PC-9 (cell line): ENCODE data around the gene PACRG. TPM values are rescaled to one million over a fixed set of nuclear protein-coding genes. Genes with fewer than 3 reads are reported as not detected.

Experiments
- BruUV-seq: library from RNA; stranded (reverse); fragments of 400-500 nt; replicated peaks from 2 replicates; lab custom pipeline; 2021; lab: Mats Ljungman, UMichigan
- CTCF ChIA-PET: fragments of 300-600 bp; sonication (Branson Sonifier 250); formaldehyde crosslinking; loops from one replicate; lab custom pipeline; 2022; ENCODE audit warnings: antibody characterized with exemption; lab: Charles Lee
- POLR2A ChIA-PET: fragments of 300-600 bp; sonication (Branson Sonifier 250); formaldehyde crosslinking; loops from one replicate; lab custom pipeline; 2022; ENCODE audit warnings: antibody characterized with exemption; ENCODE audit not compliant: unreplicated experiment; lab: Charles Lee
- DNase-seq, 2 experiments: peaks; one replicate each; pipeline versions ENCODE4 v3.0.0 to v3.0.0-alpha.2; 2015 to 2022; ENCODE audit warnings: mixed read lengths in 1 of 2
- H2AFZ ChIP-seq: fragments of 200-600 bp; sonication (generic); 2 replicates; pipeline ENCODE4 v1.8.1; 2017; ENCODE audit warnings: antibody characterized with exemption
- H3F3A ChIP-seq: fragments of 200-600 bp; sonication (generic); 2 replicates; pipeline ENCODE4 v1.8.1; 2017; ENCODE audit warnings: antibody characterized with exemption, mild to moderate bottlenecking, low read depth; ENCODE audit not compliant: insufficient read depth
- H3K27ac ChIP-seq: fragments of 200-600 bp; sonication (generic); 2 replicates; pipeline ENCODE4 v1.6.1; 2016; ENCODE audit warnings: mixed run types
- H3K27me3 ChIP-seq: fragments of 200-600 bp; sonication (generic); 2 replicates; pipeline ENCODE4 v1.6.1; 2016; ENCODE audit warnings: low read depth, mixed run types; ENCODE audit not compliant: insufficient read depth
- H3K36me3 ChIP-seq: fragments of 200-600 bp; sonication (generic); 2 replicates; pipeline ENCODE4 v1.6.1; 2016; ENCODE audit warnings: low read depth, mixed run types
- H3K4me1 ChIP-seq: fragments of 200-600 bp; sonication (generic); replicated peaks from 2 replicates; pipeline ENCODE4 v1.6.1; 2016; ENCODE audit warnings: mixed run types; ENCODE audit not compliant: insufficient read depth
- H3K4me2 ChIP-seq: fragments of 200-600 bp; sonication (generic); 2 replicates; pipeline ENCODE4 v1.6.1; 2017; ENCODE audit warnings: mixed run types
- H3K4me3 ChIP-seq: fragments of 200-600 bp; sonication (generic); 2 replicates; pipeline ENCODE4 v1.6.1; 2016; ENCODE audit warnings: mixed run types
- H3K79me2 ChIP-seq: fragments of 200-600 bp; sonication (generic); 2 replicates; pipeline ENCODE4 v1.6.1; 2017; ENCODE audit warnings: low read depth, mixed run types
- H3K9me2 ChIP-seq: fragments of 200-600 bp; sonication (generic); 2 replicates; pipeline ENCODE4 v1.8.1; 2017; ENCODE audit warnings: mild to moderate bottlenecking; ENCODE audit not compliant: insufficient read depth
- H3K9me3 ChIP-seq: fragments of 200-600 bp; sonication (generic); 2 replicates; pipeline ENCODE4 v1.8.1; 2016; ENCODE audit warnings: low read depth; ENCODE audit not compliant: insufficient read depth
- H4K20me1 ChIP-seq: fragments of 200-600 bp; sonication (generic); 2 replicates; pipeline ENCODE4 v1.8.1; 2017; ENCODE audit not compliant: insufficient read depth
- CTCF ChIP-seq: fragments of 200-600 bp; sonication (generic); conservative IDR thresholded peaks from 2 replicates; pipeline ENCODE4 v1.6.1; 2017; ENCODE audit warnings: mixed run types, antibody characterized with exemption, mild to moderate bottlenecking, moderate library complexity
- EZH2 ChIP-seq: fragments of 200-600 bp; sonication (generic); IDR thresholded peaks from 2 replicates; pipeline ENCODE4 v1.8.0; 2017; ENCODE audit warnings: antibody characterized with exemption, low read depth
- intact Hi-C: fragments of 100-400 bp; cut with micrococcal nuclease; formaldehyde crosslinking; loops from one replicate; pipeline ENCODE4 v1.10.0; 2022; ENCODE audit not compliant: unreplicated experiment
- total RNA-seq: library from RNA; stranded (reverse); gene quantifications from 2 replicates; pipeline ENCODE4 v1.2.3, GENCODE V29; 2021

PACRG gene
- total RNA-seq, 1 experiment from 2014 or later, result not detected

GRCh38 chr6:163085861-163086623 lies 358.3 kb downstream of the PACRG start:
- Histone ChIP-seq H3K9me2 (no peaks in the 10 kb centered on the region), H4K20me1 (no peaks in the 10 kb centered on the region), H3K9me3 (no peaks in the 10 kb centered on the region), H3K4me1 (no peaks in the 10 kb centered on the region), H3K79me2 (no peaks in the 10 kb centered on the region), H3K27ac (no peak overlapping the region), H3F3A (no peaks in the 10 kb centered on the region), H3K27me3 (peaks cover 72% of the 10 kb centered on the region), H3K4me3 (no peak overlapping the region), H2AFZ (no peak overlapping the region), H3K4me2 (no peak overlapping the region), H3K36me3 (no peaks in the 10 kb centered on the region)
- ChIA-PET POLR2A (interaction anchor here (0.6 kb wide), 1 partner anchor 64 kb away, joined by 4 read pairs; no protein-coding TSS in a partner anchor), CTCF (no interaction called here)
- TF ChIP-seq CTCF, result no peak
- no peak for TF ChIP-seq EZH2
- DNase-seq, result no peak
- intact Hi-C loops, result no loop called here
- BruUV-seq, result no TSS peak

GRCh38 chr6:163086624-163086920 lies 358.8 kb downstream of the PACRG start:
- BruUV-seq, result no TSS peak
- DNase-seq, result no peak
- H3K36me3 ChIP-seq, result no peaks in the 10 kb centered on the region
- H3K9me2 ChIP-seq, result no peaks in the 10 kb centered on the region
- H3K27ac ChIP-seq, result no peak overlapping the region
- H4K20me1 ChIP-seq, result no peaks in the 10 kb centered on the region
- H3K79me2 ChIP-seq, result no peaks in the 10 kb centered on the region
- H3K9me3 ChIP-seq, result no peaks in the 10 kb centered on the region
- no peak overlapping the region for H3K4me3 ChIP-seq
- TF ChIP-seq CTCF (no peak), EZH2 (no peak)
- intact Hi-C loops, result no loop called here
- no peak overlapping the region for H2AFZ ChIP-seq
- peaks cover 78% of the 10 kb centered on the region for H3K27me3 ChIP-seq
- no peaks in the 10 kb centered on the region for H3F3A ChIP-seq
- ChIA-PET CTCF (no interaction called here), POLR2A (interaction anchor here (0.6 kb wide), 1 partner anchor 65 kb away, joined by 4 read pairs; no protein-coding TSS in a partner anchor)
- H3K4me1 ChIP-seq, result no peaks in the 10 kb centered on the region
- no peak overlapping the region for H3K4me2 ChIP-seq

GRCh38 chr6:163087981-163088380 lies 360.2 kb downstream of the PACRG start:
- ChIA-PET POLR2A (no interaction called here), CTCF (no interaction called here)
- Histone ChIP-seq H2AFZ (no peak overlapping the region), H3K27me3 (peaks cover 89% of the 10 kb centered on the region), H4K20me1 (no peaks in the 10 kb centered on the region), H3K4me3 (no peak overlapping the region), H3K4me1 (no peaks in the 10 kb centered on the region), H3K27ac (no peak overlapping the region), H3K79me2 (no peaks in the 10 kb centered on the region), H3K36me3 (no peaks in the 10 kb centered on the region), H3K9me2 (no peaks in the 10 kb centered on the region), H3K4me2 (no peak overlapping the region), H3F3A (no peaks in the 10 kb centered on the region), H3K9me3 (no peaks in the 10 kb centered on the region)
- DNase-seq, result no peak
- BruUV-seq, result no TSS peak
- no peak for TF ChIP-seq EZH2
- intact Hi-C loops, result no loop called here
